22Rv1 (cell line): ENCODE data around the gene PER3.

Source experiments
- ZFX ChIP-seq: fragments of 450-650 bp; IDR thresholded peaks from 2 replicates; pipeline ENCODE4 v1.6.1; 2017; ENCODE audit warnings: antibody characterized with exemption, borderline replicate concordance
- TF ChIP-seq, protein P1 (sequence below): fragments of 450-650 bp; IDR thresholded peaks from 2 replicates; pipeline ENCODE4 v1.5.1; 2017; ENCODE audit warnings: mild to moderate bottlenecking

DNA sequence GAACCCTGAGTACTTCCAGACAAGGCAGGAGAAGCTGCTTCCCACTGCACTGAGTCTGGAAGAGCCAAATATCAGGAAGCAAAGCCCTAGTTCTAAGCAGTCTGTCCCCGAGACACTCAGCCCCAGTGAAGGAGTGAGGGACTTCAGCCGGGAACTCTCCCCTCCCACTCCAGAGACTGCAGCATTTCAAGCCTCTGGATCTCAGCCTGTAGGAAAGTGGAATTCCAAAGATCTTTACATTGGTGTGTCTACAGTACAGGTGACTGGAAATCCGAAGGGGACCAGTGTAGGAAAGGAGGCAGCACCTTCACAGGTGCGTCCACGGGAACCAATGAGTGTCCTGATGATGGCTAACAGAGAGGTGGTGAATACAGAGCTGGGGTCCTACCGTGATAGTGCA is 46.0 kb upstream of the PER3 start:
- TF ChIP-seq, protein P1, sequence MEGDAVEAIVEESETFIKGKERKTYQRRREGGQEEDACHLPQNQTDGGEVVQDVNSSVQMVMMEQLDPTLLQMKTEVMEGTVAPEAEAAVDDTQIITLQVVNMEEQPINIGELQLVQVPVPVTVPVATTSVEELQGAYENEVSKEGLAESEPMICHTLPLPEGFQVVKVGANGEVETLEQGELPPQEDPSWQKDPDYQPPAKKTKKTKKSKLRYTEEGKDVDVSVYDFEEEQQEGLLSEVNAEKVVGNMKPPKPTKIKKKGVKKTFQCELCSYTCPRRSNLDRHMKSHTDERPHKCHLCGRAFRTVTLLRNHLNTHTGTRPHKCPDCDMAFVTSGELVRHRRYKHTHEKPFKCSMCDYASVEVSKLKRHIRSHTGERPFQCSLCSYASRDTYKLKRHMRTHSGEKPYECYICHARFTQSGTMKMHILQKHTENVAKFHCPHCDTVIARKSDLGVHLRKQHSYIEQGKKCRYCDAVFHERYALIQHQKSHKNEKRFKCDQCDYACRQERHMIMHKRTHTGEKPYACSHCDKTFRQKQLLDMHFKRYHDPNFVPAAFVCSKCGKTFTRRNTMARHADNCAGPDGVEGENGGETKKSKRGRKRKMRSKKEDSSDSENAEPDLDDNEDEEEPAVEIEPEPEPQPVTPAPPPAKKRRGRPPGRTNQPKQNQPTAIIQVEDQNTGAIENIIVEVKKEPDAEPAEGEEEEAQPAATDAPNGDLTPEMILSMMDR: no peak
- TF ChIP-seq ZFX: no peak
